HG02870 (cell line): ENCODE measurements around the gene MPP7.

Experiments used
- ATAC-seq: cut with Tn5 transposase; IDR thresholded peaks from one replicate; pipeline ENCODE4 v1.9.1; 2021; ENCODE audit warnings: mild to moderate bottlenecking, moderate library complexity; ENCODE audit not compliant: unreplicated experiment

MPP7 gene

GRCh38 chr10:28307267-28307666 lies 4.4 kb upstream of the MPP7 start:
- ATAC-seq: no peak

GRCh38 chr10:28305553-28305952 lies 2.7 kb upstream of the MPP7 start:
- ATAC-seq: no peak

GRCh38 chr10:28304032-28304571 lies 1.2 kb upstream of the MPP7 start:
- ATAC-seq: no peak

- ATAC-seq: no peak
Observed at GRCh38 chr10:28302012-28302637, 739 bp downstream of the MPP7 start.

GRCh38 chr10:28300027-28300426 lies 2.8 kb downstream of the MPP7 start:
- ATAC-seq: no peak

GRCh38 chr10:28298951-28299350 lies 3.9 kb downstream of the MPP7 start:
- no peak for ATAC-seq

- ATAC-seq: no peak
Observed at GRCh38 chr10:28296023-28296422, 6.8 kb downstream of the MPP7 start.

- ATAC-seq: no peak
Observed at GRCh38 chr10:28295336-28295735, 7.5 kb downstream of the MPP7 start.

- ATAC-seq: no peak
Observed at GRCh38 chr10:28294809-28295208, 8.1 kb downstream of the MPP7 start.

- ATAC-seq: no peak
Observed at GRCh38 chr10:28294169-28294532, 8.7 kb downstream of the MPP7 start.

- no peak for ATAC-seq
Observed at GRCh38 chr10:28293236-28294168, 9.4 kb downstream of the MPP7 start.

GRCh38 chr10:28291881-28292297 lies 11.0 kb downstream of the MPP7 start:
- no peak for ATAC-seq

GRCh38 chr10:28285816-28286215 lies 17.0 kb downstream of the MPP7 start:
- no peak for ATAC-seq

GRCh38 chr10:28284126-28284525 lies 18.7 kb downstream of the MPP7 start:
- ATAC-seq: no peak

GRCh38 chr10:28283251-28283650 lies 19.6 kb downstream of the MPP7 start:
- no peak for ATAC-seq

- ATAC-seq: no peak
Observed at GRCh38 chr10:28282336-28282735, 20.5 kb downstream of the MPP7 start.

GRCh38 chr10:28281726-28282315 lies 21.0 kb downstream of the MPP7 start:
- ATAC-seq: no peak

GRCh38 chr10:28280652-28281051 lies 22.2 kb downstream of the MPP7 start:
- ATAC-seq: no peak

GRCh38 chr10:28279878-28280277 lies 23.0 kb downstream of the MPP7 start:
- no peak for ATAC-seq

GRCh38 chr10:28278842-28279241 lies 24.0 kb downstream of the MPP7 start:
- ATAC-seq: no peak

- no peak for ATAC-seq
Observed at GRCh38 chr10:28276384-28276783, 26.5 kb downstream of the MPP7 start.

- no peak for ATAC-seq
Observed at GRCh38 chr10:28274475-28274874, 28.4 kb downstream of the MPP7 start.
